PFSK-1 (cell line): ENCODE results near the gene TRMT5.

Experiments
- POLR2AphosphoS5 ChIP-seq: IDR thresholded peaks from 2 replicates; pipeline ENCODE4 v1.6.1; 2012; ENCODE audit warnings: low read depth, mild to moderate bottlenecking, control low read depth, low read length, moderate library complexity
- REST ChIP-seq, 2 experiments: IDR thresholded peaks; 2 replicates each; pipeline versions ENCODE4 v1.6.1 to v1.8.0; 2011 to 2012; ENCODE audit warnings: low read depth in 2 of 2, low read length in 2 of 2, control low read depth in 1 of 2, inconsistent platforms in 1 of 2, mild to moderate bottlenecking in 1 of 2, moderate library complexity in 1 of 2; ENCODE audit not compliant: insufficient read depth in 1 of 2
- SIN3A ChIP-seq: IDR thresholded peaks from 2 replicates; pipeline ENCODE4 v1.6.1; 2012; ENCODE audit warnings: mild to moderate bottlenecking, low read length, moderate library complexity, borderline replicate concordance; ENCODE audit not compliant: insufficient read depth
- TAF1 ChIP-seq: IDR thresholded peaks from 2 replicates; pipeline ENCODE4 v1.6.1; 2012; ENCODE audit warnings: low read length, control low read depth, borderline replicate concordance; ENCODE audit not compliant: insufficient read depth

- TF ChIP-seq POLR2AphosphoS5, result no peak
- no peak for TF ChIP-seq TAF1
- TF ChIP-seq SIN3A, result no peak
- no peak for TF ChIP-seq REST (IDR thresholded peaks at IDR 0.05; ENCODE audit: insufficient read depth in 1 of 2, low read depth in 2 of 2, low read length in 2 of 2)
Measured at GRCh38 chr14:61026526-61026925, 45.6 kb upstream of the TRMT5 start.
